PC-9 (cell line): ENCODE measurements around the gene UNC5B.

Experiments
- EZH2 ChIP-seq: fragments of 200-600 bp; sonication (generic); IDR thresholded peaks from 2 replicates; pipeline ENCODE4 v1.8.0; 2017; ENCODE audit warnings: antibody characterized with exemption, low read depth
- TF ChIP-seq, protein P1 (sequence below): fragments of 200-600 bp; sonication (generic); conservative IDR thresholded peaks from 2 replicates; pipeline ENCODE4 v1.6.1; 2017; ENCODE audit warnings: mixed run types, antibody characterized with exemption, mild to moderate bottlenecking, moderate library complexity

DNA sequence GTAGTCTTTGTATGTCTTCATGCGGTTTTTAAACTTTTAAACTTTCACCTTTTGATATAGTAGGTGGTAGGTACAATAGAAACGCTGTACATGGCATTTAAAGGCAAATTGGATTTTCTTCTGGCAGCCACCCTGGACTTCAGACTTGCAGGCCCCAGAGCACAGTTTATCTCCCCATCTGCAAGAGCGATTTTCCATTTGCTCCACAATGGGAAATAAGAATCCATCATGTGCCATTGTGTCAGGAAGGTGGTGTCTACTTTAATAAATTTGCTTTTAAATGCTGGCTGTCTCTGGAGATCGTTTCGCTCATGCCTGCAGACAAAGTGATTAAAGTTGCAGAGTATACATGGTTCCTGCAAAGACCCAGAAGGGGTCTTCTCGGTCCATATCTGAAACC, 38.9 kb downstream of the UNC5B start:
- TF ChIP-seq EZH2: no peak
- TF ChIP-seq, protein P1, sequence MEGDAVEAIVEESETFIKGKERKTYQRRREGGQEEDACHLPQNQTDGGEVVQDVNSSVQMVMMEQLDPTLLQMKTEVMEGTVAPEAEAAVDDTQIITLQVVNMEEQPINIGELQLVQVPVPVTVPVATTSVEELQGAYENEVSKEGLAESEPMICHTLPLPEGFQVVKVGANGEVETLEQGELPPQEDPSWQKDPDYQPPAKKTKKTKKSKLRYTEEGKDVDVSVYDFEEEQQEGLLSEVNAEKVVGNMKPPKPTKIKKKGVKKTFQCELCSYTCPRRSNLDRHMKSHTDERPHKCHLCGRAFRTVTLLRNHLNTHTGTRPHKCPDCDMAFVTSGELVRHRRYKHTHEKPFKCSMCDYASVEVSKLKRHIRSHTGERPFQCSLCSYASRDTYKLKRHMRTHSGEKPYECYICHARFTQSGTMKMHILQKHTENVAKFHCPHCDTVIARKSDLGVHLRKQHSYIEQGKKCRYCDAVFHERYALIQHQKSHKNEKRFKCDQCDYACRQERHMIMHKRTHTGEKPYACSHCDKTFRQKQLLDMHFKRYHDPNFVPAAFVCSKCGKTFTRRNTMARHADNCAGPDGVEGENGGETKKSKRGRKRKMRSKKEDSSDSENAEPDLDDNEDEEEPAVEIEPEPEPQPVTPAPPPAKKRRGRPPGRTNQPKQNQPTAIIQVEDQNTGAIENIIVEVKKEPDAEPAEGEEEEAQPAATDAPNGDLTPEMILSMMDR: no peak
